Adrenal gland (tissue), 12 donors: ENCODE measurements around the gene SLC22A15. TPM values are rescaled to one million over a fixed set of nuclear protein-coding genes. Genes with fewer than 3 reads are reported as not detected.
"Not testable (repeated sequence)": the region's sequence is repeated elsewhere in the genome, so short reads cannot be mapped to it uniquely, and the experiment has no call there.

Experiments
- DNase-seq, 7 donors: peaks; one replicate each; pipeline ENCODE4 v3.0.0-alpha.2; 2019 to 2020
- H3K27ac ChIP-seq, 5 donors: fragments of 200-600 bp; sonication (generic) in 4 of 5; 1 replicate in 3 of 5; 2 replicates in 2 of 5; pipeline versions ENCODE4 v1.5.1 to v1.8.0; 2016 to 2020; ENCODE audit warnings: mild to moderate bottlenecking in 1 of 5
- H3K27me3 ChIP-seq: fragments of 200-600 bp; 2 replicates; pipeline ENCODE4 v1.8.0; 2021
- H3K36me3 ChIP-seq, 2 donors: fragments of 200-600 bp; replicated peaks in 1 of 2; 1 replicate in 1 of 2; 2 replicates in 1 of 2; pipeline versions ENCODE4 v1.5.1 to v1.8.0; 2018 to 2022
- H3K4me1 ChIP-seq, 2 donors: fragments of 200-600 bp; replicated peaks in 1 of 2; 1 replicate in 1 of 2; 2 replicates in 1 of 2; pipeline versions ENCODE4 v1.5.1 to v1.8.0; 2018 to 2021
- H3K4me3 ChIP-seq, 4 donors: fragments of 200-600 bp; sonication (generic) in 3 of 4; one replicate each; pipeline ENCODE4 v1.5.1; 2016 to 2018
- H3K9me3 ChIP-seq, 3 donors: fragments of 200-600 bp; sonication (generic) in 1 of 3; replicated peaks in 1 of 3; 1 replicate in 2 of 3; 2 replicates in 1 of 3; pipeline versions ENCODE4 v1.5.1 to v1.8.0; 2016 to 2021
- CTCF ChIP-seq, 6 experiments: fragments of 450-650 bp in 4 of 6; fragments of 200-600 bp in 2 of 6; sonication (generic) in 1 of 6; IDR thresholded peaks; 1 replicate in 5 of 6; 2 replicates in 1 of 6; pipeline versions ENCODE4 v1.5.1 to v1.8.0; 2016 to 2021; ENCODE audit warnings: antibody characterized with exemption in 6 of 6, mild to moderate bottlenecking in 2 of 6, moderate library complexity in 1 of 6
- POLR2A ChIP-seq, 2 donors: fragments of 450-650 bp; IDR thresholded peaks; one replicate each; pipeline ENCODE4 v1.6.1; 2017; ENCODE audit warnings: antibody characterized with exemption in 2 of 2, mild to moderate bottlenecking in 2 of 2, moderate library complexity in 1 of 2
- WGBS, 4 donors: extraction: QIAGEN DNeasy Blood & Tissue Kit in 2 of 4; methylation state at CpG; one replicate each; pipeline versions ENCODE4 v1.1.5 to v1.1.7; 2013 to 2017; 5-methylcytosine and 5-hydroxymethylcytosine counted together
- intact Hi-C, 2 donors: fragments of 100-400 bp; cut with DNase I; formaldehyde crosslinking; loops; one replicate each; pipeline versions ENCODE4 v1.14.1 to v1.15.0; 2022 to 2023
- polyA plus RNA-seq, 3 donors: library from polyadenylated mRNA; stranded (reverse); fragments of 200-250 nt in 2 of 3; fragments of 350-450 nt in 1 of 3; fragmentation: Illumina TruSeq in 1 of 3; extraction: RNeasy Lipid Tissue Mini Kit (QIAGEN cat#74804) in 1 of 3; gene quantifications; one replicate each; pipeline ENCODE4 v1.2.3, GENCODE V29; 2013 to 2014
- total RNA-seq, 9 donors: library from RNA; depleted of rRNA in 4 of 9; stranded (reverse); fragments of >200 nt in 4 of 9; fragments of 120-200 nt in 1 of 9; fragmentation: NEBNext Ultra II Directional in 1 of 9; extraction: Animal tissue kit (Norgen Biotek cat#: 25700) in 1 of 9; gene quantifications; one replicate each; pipeline versions ENCODE4 v1.1.0 to v1.2.4, GENCODE V29; 2013 to 2023
- donor health status: healthy with polysubstance abuse.
- donor health status: Bipolar disorder and iron deficiency.
- donor health status: DM: yes; HTN: yes; CAD: no.
- donor health status: DM: no; HTN: no; CAD: no.
- donor health status: DM: no; HTN: no; CAD: no.
- donor health status: DM: yes; HTN: yes; CAD: no.

SLC22A15 gene
- total and polyA plus RNA-seq, 12 donors: 1.2 to 27.2 (median 5.8) TPM

GRCh38 chr1:116033322-116033721 is 57.0 kb downstream of the SLC22A15 start:
- H3K4me3 ChIP-seq: no peak overlapping the region
- no peaks in the 10 kb centered on the region for H3K27me3 ChIP-seq
- TF ChIP-seq CTCF (IDR thresholded peaks at IDR 0.05) (no peak), POLR2A (IDR thresholded peaks at IDR 0.05) (no peak)
- H3K27ac ChIP-seq: no peak overlapping the region
- intact Hi-C loops: no loop called here
- H3K36me3 ChIP-seq: no peaks in the 10 kb centered on the region
- no peak for DNase-seq
- no peaks in the 10 kb centered on the region for H3K9me3 ChIP-seq
- H3K4me1 ChIP-seq: no peaks in the 10 kb centered on the region
- 65 to 74% (median 69%) methylated on average over 3 of the region's 3 CpGs for WGBS, 4 donors

- H3K27me3 ChIP-seq: no peaks in the 10 kb centered on the region
- DNase-seq: no peak
- no peaks in the 10 kb centered on the region for H3K36me3 ChIP-seq
- no peak overlapping the region for H3K27ac ChIP-seq
- H3K4me3 ChIP-seq: no peak overlapping the region
- H3K9me3 ChIP-seq: no peaks in the 10 kb centered on the region
- no peaks in the 10 kb centered on the region for H3K4me1 ChIP-seq
- WGBS, 4 donors: 82 to 86% (median 83%) methylated on average over 4 of the region's 4 CpGs
- intact Hi-C loops: no loop called here
- TF ChIP-seq CTCF (IDR thresholded peaks at IDR 0.05) (no peak), POLR2A (IDR thresholded peaks at IDR 0.05) (no peak)
Measured at GRCh38 chr1:116036255-116036654, 59.9 kb downstream of the SLC22A15 start.

GRCh38 chr1:116038679-116039078 is 62.4 kb downstream of the SLC22A15 start:
- Histone ChIP-seq H3K27me3 (no peaks in the 10 kb centered on the region), H3K9me3 (no peaks in the 10 kb centered on the region), H3K27ac (no peak overlapping the region), H3K36me3 (no peaks in the 10 kb centered on the region), H3K4me1 (no peaks in the 10 kb centered on the region), H3K4me3 (no peak overlapping the region)
- WGBS, 4 donors: 29 to 77% (median 51%) methylated on average over 1 to 2 of the region's 2 CpGs
- TF ChIP-seq CTCF (IDR thresholded peaks at IDR 0.05): no peak
- DNase-seq: no peak
- intact Hi-C loops: no loop called here

DNA sequence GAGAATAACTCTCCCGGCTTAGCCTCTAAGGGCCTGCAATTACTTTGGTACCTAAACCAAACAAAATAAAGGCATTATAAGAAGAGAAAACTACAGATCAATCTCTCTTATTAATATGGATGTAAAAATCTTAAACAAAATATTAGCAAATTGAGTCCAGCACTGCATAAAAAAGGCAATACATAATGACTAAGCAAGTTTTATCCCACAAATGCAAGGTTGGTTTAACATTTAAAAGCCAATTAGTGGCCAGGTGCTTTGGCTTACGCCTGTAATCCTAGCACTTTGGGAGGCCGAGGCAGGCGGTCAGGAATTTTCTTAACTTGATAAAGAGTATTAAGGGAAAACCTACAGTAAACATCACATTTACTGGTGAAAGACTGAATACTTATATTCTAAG is 67.8 kb downstream of the SLC22A15 start:
- Histone ChIP-seq H3K36me3 (no peaks in the 10 kb centered on the region), H3K27ac (no peak overlapping the region), H3K4me1 (no peaks in the 10 kb centered on the region), H3K27me3 (no peaks in the 10 kb centered on the region), H3K9me3 (no peaks in the 10 kb centered on the region), H3K4me3 (no peak overlapping the region)
- no peak for DNase-seq
- 93 to 97% (median 95%) methylated on average over 4 of the region's 4 CpGs for WGBS, 4 donors
- TF ChIP-seq POLR2A (IDR thresholded peaks at IDR 0.05): no peak
- TF ChIP-seq CTCF (IDR thresholded peaks at IDR 0.05): no peak
- intact Hi-C loops: no loop called here

GRCh38 chr1:116046933-116047332 is 70.6 kb downstream of the SLC22A15 start:
- H3K36me3 ChIP-seq, H3K27ac ChIP-seq, H3K4me1 ChIP-seq, DNase-seq, H3K27me3 ChIP-seq, intact Hi-C loops, H3K9me3 ChIP-seq, H3K4me3 ChIP-seq: not testable (repeated sequence)
- WGBS, 4 donors: 91 to 95% (median 93%) methylated on average over 4 to 8 of the region's 8 CpGs

DNA sequence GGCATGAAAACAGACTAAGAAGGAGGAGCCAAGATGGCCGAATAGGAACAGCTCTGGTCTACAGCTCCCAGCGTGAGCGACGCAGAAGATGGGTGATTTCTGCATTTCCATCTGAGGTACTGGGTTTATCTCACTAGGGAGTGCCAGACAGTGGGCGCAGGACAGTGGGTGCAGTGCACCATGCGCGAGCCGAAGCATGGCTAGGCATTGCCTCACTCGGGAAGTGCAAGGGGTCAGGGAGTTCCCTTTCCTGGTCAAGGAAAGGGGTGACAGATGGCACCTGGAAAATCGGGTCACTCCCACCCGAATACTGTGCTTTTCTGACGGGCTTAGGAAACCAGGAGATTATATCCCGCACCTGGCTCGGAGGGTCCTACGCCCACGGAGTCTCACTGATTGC is 75.6 kb downstream of the SLC22A15 start:
- H3K27me3 ChIP-seq, intact Hi-C loops, H3K4me1 ChIP-seq, H3K4me3 ChIP-seq, H3K27ac ChIP-seq, H3K9me3 ChIP-seq, H3K36me3 ChIP-seq, DNase-seq: not testable (repeated sequence)
- 95 to 96% (median 95%) methylated on average over 16 of the region's 16 CpGs for WGBS, 4 donors
